ENCODE data around the gene DHX16.
A peak's percentile ranks its signal among the peaks of the same experiment; 100 is the strongest.
"Not testable (repeated sequence)": the region's sequence is repeated elsewhere in the genome, so short reads cannot be mapped to it uniquely, and the experiment has no call there.

Gene DHX16

DNA sequence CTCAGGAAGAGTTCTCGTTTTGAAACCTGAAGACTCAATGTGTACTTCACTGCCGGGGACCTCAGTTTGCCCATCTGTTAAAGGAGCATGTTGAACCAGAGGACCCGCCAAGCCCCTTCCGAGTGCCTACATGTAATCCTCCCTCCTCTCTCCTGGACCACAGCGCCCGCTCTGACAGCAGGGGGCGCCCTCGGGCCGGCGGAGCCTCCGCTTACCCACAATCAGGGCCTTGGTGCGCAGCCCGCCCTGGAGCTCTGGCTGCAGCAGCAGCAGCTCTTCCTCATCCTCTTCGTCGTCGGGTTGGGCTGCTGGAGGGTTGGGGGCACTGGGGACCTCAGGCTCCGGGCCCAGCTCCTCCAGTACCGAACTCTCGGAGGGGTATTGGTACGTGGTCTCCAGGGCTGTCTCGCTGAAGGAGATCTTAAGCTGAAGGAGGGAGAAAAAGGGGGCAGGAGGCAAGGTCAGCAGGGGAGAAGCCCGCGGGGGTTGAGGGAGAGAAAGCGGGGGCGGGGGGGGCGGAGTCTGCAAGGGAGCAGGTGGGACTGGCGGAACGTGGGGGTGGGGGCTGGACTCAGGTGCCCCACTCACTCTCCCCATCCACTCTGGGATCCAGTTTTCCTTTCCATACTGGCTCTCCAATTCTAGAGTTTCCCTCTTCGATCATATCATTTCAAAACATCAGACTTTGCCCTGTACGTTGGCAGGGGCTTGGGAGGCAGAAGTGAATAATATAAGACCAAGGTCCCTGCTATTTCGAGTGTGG lies 6.3 kb upstream of the DHX16 start:
- TF ChIP-seq POLR2A (IDR thresholded peaks at IDR 0.05; ENCODE audit: low read depth, low read length), result no peak
- FAIRE-seq (no peak), DNase-seq (ENCODE audit: insufficient read length, low spot score) (no peak)

DNA sequence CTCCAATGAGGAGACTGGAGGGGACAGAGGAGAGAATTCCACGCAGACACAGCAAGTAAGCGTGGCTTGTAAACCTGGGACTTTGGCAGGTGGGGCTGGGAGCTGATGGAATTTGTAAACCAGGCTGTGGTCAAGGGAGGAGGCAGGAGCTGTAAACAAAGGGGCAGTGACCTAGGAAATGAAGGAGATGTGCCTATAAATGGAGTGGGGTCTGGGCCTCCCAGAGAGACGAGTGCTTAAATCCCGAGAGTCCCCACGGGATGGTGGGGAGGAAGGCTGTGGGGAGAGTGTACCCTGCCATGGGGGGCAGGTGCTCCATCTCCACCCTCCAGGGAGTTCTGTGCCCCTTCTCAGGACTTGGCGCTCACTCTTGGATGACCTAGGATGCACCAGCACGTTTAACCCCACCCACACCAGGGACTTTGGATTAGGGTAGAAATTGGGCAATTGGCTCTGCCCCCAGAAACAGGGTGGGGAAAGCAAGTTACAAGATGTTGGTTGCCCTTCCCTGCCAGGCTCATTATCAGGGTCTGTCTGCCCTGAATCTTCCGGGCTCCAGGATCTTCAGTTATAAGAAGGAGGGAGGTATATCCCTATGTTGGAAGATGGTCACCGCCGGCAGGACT lies 4.0 kb upstream of the DHX16 start:
- DNase-seq (ENCODE audit: insufficient read length, low spot score) (no peak), FAIRE-seq (no peak)
- TF ChIP-seq POLR2A (IDR thresholded peaks at IDR 0.05; ENCODE audit: low read depth, low read length), result no peak

DNA sequence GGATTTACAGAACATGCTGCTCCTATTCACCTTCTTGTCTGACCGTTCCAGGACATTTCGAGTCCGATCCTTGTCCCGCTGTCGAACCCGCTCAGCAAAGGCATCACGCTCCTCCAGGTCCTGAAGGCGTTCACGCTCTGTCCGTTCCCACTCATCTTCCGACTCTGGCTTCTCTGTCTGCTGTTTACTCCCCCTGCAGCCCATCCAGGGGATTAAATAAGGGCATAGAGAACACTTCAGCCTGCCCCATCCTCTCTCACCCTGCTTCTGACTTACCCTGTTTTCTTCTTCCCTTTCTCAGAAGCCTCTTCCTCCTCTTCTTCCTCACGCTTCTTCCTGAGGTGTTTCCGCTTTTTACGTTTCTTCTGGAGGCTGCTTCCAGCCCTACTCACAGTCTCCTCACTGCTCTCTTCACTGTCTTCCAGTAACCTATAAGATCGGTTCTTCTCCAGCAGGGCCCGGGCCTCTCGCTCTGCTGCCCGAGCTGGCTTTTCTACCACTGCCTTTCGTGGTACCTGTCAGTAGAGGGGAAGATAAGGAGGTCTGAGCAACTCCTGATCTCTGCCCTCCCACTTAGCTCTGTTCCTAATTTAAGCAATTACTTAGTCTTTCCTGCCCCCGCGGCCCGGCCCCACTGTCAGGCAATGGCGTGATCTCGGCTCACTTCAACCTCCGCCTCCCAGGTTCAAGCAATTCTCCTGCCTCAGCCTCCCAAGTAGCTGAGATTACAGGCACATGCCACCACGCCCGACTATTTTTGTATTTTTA lies 1.9 kb downstream of the DHX16 start:
- no peak for FAIRE-seq
- TF ChIP-seq POLR2A (IDR thresholded peaks at IDR 0.05; ENCODE audit: low read depth, low read length), result no peak
- no peak for DNase-seq (ENCODE audit: insufficient read length, low spot score)

DNA sequence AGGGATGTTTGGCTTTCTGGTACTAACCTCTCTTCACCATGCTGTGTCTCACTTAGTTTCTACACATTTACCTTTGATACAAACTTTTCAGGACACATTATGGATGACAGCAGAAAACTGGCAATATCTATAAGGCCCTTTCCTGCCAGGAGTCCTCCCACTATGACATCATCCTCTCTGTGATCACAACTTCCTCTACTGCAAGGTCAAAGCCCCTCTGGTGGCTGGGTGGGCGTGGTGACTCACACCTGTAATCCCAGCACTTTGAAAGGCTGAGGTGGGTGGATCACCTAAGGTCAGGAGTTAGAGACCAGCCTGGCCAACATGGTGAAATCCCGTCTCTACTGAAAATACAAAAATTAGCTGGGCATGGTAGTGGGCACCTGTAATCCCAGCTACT lies 6.5 kb downstream of the DHX16 start:
- FAIRE-seq; DNase-seq (ENCODE audit: insufficient read length, low spot score): not testable (repeated sequence)

DNA sequence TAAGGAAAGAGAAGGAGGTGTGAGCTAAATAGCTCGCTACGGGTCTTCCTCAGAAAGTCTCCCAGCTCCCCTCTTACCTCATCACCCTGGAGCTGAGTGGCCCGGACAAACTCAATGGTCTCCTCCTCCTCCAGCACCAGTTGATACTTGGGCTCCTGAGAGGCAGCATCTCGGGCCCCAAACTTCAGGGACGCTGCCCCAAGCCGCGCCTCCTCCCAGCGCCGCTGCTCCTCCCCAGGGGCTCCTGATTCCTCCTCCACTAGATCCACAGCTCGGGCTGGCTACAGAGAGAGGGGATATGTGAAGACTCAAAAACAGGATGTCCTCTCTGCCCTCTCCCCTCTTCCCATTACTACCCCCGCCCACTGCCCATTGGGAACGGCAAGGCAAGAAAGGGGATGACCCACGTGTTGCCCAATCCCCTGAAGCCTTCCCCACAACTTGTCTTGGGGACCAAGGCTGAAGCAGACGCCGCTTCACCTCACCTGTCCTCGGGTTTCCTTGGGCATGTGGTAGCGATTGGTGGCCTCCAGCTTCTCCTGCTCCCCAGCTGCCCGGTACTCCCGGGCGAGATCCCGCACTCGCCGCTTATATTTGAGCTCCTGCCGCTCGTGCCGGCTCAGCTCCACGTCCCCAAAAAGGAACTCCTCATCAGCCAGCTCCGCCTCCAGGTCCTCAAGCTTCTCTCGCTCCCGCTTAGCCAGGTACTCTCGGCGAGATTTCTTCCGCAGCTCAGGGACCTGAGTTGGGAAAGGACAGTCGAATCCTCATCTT lies 7.6 kb downstream of the DHX16 start:
- FAIRE-seq, result no peak
- DNase-seq (ENCODE audit: insufficient read length, low spot score), result no peak
- TF ChIP-seq POLR2A (IDR thresholded peaks at IDR 0.05; ENCODE audit: low read depth, low read length), result no peak

DNA sequence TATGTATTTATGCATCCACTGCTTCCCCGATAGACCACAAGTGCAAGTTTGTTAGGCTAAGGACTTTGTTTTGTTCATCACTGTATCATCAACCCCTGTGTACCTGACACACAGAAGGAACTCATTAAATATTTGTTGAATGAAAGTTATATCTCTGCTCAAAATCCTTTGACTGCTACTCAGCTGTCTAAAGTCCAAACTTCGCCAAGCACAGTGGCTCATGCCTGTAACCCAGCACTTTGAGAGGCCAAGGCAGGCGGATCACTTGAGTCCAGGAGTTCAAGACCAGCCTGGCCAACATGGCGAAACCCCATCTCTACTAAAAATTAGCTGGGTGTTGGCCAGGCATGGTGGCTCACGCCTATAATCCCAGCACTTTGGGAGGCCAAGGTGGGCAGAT lies 14.9 kb downstream of the DHX16 start:
- DNase-seq (ENCODE audit: insufficient read length, low spot score); FAIRE-seq: not testable (repeated sequence)

DNA sequence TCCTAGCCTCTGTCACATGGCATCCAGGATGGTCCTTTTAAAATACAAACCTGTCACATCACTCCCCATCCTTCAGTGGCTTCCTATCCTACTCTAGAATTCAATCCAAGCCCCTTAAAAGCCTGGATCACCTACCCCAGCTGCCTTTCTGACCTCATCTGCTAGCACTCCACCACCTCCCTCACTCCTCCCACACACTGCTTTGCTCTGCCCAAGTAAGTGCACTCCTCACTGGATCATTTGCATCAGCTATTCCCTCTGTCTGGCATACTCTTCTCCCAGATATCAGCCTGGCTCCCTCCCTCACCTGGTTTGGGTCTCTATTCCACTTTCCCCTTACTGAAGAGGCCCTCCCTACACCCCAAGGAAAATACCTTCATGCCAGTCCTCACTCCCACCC lies 15.4 kb downstream of the DHX16 start:
- no peak for FAIRE-seq
- TF ChIP-seq POLR2A (IDR thresholded peaks at IDR 0.05; ENCODE audit: low read depth, low read length), result no peak
- no peak for DNase-seq (ENCODE audit: insufficient read length, low spot score)

DNA sequence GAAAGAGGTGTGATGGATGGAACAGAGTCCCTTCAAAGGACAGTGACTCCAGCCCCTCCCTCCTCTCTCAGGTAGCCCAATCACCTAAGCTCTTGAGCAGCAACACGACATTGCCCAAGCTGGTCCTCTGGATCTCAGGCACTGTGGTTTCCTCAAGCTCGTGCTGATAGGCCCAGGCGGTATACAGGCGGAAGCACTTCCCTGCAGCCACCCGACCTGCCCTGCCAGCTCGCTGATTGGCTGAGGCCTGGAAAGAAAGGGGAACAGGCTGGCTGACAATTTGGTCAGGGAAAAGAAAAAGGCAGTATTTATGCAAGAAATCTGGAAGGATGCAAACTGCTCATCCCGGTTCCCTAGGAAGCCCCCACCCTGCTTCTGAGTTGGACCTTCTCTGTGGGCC lies 16.3 kb downstream of the DHX16 start:
- TF ChIP-seq POLR2A (IDR thresholded peaks at IDR 0.05; ENCODE audit: low read depth, low read length), result no peak
- FAIRE-seq (no peak), DNase-seq (ENCODE audit: insufficient read length, low spot score) (no peak)

DNA sequence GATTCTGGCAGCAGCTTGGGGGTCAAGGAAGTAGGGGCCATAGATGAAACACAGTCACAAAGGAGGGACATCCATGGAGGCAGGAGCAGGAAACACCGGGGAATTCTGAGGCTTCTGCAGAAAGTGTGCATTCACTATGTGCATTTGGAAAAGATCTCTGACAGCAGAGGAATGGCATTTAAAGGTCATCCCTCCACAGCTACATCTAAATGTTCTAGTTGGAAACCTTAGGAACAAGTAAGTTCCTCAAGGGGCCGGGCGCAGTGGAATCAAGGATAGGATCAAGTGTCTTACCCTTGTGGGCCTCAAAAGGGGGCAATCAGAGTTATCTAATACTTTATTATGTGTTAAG lies 17.1 kb downstream of the DHX16 start:
- no peak for DNase-seq (ENCODE audit: insufficient read length, low spot score)
- no peak for TF ChIP-seq POLR2A (IDR thresholded peaks at IDR 0.05; ENCODE audit: low read depth, low read length)
- no peak for FAIRE-seq

DNA sequence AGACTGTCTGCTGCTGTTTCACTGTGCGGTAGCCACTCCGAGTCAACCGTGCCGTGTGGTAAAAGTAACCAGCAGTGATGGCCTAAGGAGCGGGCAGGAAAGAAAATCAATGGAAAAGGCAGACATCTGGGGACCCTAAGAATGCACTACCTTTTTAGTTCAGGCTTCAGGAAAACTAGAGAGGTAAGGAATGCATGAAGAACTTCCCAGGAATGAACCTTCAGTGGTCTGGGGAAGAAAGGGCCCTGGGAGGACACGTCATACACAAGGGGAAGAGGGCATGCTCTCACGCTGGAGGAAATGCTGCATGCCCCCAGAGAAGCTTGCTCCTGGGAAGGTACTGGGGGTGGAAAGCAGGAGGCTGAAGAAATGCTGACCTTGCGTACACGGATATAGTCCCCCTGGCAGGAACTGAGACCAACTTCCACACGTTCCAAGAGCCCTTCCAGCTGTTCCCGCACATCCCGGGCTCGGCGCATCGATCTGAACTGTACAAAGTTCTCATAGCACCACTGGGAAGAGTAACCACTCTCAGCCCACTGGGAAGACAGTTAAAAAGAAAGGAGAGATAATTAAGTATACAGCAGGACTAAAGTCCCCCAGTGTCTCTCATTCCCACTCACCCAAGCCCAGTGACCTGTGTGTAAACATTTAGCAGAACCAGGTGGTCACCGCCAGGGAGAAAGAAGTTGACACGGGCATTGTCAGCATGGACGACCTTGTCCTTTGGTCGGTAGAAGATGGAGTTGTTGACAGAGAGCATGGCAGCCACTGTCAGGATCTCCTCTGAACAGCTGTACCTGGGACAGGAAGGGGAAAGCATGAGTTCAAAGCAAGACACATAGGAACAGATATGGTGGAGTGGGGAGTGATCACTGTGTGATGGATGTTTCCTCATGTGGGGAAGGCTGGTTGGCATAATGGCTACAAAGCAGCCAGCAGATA lies 17.7 kb downstream of the DHX16 start:
- DNase-seq (ENCODE audit: insufficient read length, low spot score) (no peak), FAIRE-seq (no peak)
- TF ChIP-seq POLR2A (IDR thresholded peaks at IDR 0.05; ENCODE audit: low read depth, low read length), result no peak

DNA sequence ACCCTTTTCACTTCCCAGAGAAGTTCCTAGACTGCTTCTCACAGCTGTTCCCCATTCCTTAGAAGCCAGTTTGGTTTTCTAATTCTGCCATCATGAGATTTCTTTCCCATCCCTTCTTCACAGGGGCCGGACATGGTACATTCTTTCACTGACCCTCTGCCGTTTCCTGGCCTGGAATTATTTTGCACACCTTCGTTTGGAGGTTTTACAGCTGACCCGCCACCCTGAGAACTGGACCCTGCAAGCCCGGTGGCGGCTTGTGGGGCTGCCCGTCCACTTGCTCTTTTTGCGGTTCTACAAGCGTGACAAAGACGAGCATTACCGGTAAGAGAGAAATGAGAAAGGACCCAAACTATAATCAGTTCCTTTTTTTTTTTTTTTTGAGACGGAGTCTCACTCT lies 21.7 kb downstream of the DHX16 start:
- no peak for DNase-seq (ENCODE audit: insufficient read length, low spot score)
- no peak for TF ChIP-seq POLR2A (IDR thresholded peaks at IDR 0.05; ENCODE audit: low read depth, low read length)
- FAIRE-seq, result no peak

DNA sequence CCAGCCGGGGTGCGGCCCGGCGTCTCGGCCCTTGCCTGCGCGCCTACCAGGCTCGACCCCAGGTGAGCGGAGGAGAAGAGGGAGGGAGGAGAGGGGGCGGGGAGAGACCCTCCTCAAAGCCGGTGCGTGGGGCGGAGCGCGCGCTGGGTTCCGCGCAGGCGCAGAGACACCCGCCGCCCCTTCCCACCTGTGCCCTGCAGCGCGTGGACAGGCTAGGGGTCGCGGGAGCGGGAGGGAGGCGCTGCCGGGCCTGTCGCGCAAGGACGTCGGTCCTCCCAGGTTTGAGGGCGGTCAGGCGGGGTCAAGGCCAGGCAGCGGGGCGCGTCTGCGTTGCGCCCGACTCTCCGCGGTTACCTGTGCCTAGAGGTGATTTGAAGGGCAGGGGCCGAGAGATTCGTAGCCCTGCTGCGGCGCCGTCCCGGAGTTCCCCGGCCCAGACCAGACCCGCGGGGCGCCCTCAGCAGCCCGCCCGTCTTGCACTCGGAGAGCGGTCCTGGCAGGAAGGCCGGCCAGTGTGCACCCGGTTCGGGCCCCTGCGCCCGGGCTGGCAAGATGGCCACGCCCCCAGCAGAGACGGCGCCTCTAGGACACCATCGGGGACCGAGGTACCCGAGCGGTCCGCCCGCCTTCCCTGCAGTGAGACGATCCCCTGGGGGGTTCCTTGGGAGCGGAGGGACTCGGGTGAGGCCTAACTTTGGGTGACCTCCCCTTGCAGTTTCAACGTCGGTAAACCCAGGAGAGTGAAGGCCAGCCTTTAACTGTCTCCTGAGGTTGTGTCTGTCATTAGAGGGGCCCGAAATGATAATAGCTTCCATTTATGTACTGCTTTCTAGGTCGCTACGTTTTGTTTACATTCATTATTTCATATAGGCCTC lies 25.3 kb downstream of the DHX16 start:
- peak; percentile 34; the same call in 1 of the 2 replicates for TF ChIP-seq POLR2A (IDR thresholded peaks at IDR 0.05; ENCODE audit: low read depth, low read length)
- DNase-seq (ENCODE audit: insufficient read length, low spot score) (peak; percentile 82), FAIRE-seq (no peak)
